ENCODE results near the gene ANKRD61. TPM values are rescaled to one million over a fixed set of nuclear protein-coding genes. Genes with fewer than 3 reads are reported as not detected.

Gene ANKRD61
- total RNA-seq, 4 donors from 2014 or later = 0.28 to 0.36 TPM; not detected in 2

GRCh38 chr7:6026011-6026819 lies 5.0 kb upstream of the ANKRD61 start:
- ATAC-seq (ENCODE audit: low FRiP score) (peak; percentile 77), DNase-seq (ENCODE audit: low spot score) (no peak)
- no peak for TF ChIP-seq CTCF (IDR thresholded peaks at IDR 0.05)

- no peak for ATAC-seq (ENCODE audit: low FRiP score)
- TF ChIP-seq CTCF (IDR thresholded peaks at IDR 0.05) = no peak
- no peak for DNase-seq (ENCODE audit: low spot score)
These were observed 4.3 kb upstream of the ANKRD61 start for GRCh38 chr7:6026820-6027311.

GRCh38 chr7:6027806-6028365 lies 3.3 kb upstream of the ANKRD61 start:
- ATAC-seq (ENCODE audit: low FRiP score) = no peak
- DNase-seq (ENCODE audit: low spot score) = no peak
- TF ChIP-seq CTCF (IDR thresholded peaks at IDR 0.05) = no peak

- DNase-seq (ENCODE audit: low spot score) = no peak
- no peak for TF ChIP-seq CTCF (IDR thresholded peaks at IDR 0.05)
- ATAC-seq (ENCODE audit: low FRiP score) = no peak
These were observed 2.6 kb upstream of the ANKRD61 start for GRCh38 chr7:6028563-6028962.

- ATAC-seq (ENCODE audit: low FRiP score) = no peak
These were observed 391 bp downstream of the ANKRD61 start for GRCh38 chr7:6031567-6031966.

GRCh38 chr7:6032167-6032566 lies 991 bp downstream of the ANKRD61 start:
- TF ChIP-seq CTCF (IDR thresholded peaks at IDR 0.05) = no peak
- DNase-seq (ENCODE audit: low spot score) (no peak), ATAC-seq (ENCODE audit: low FRiP score) (no peak)

More at GRCh38 chr7:6031567-6031966, 391 bp downstream of the ANKRD61 start:
- DNase-seq (ENCODE audit: low spot score) = no peak
- no peak for TF ChIP-seq CTCF (IDR thresholded peaks at IDR 0.05)

GRCh38 chr7:6032641-6033040 lies 1.5 kb downstream of the ANKRD61 start:
- no peak for ATAC-seq (ENCODE audit: low FRiP score)
- TF ChIP-seq CTCF (IDR thresholded peaks at IDR 0.05) = no peak

More at GRCh38 chr7:6032641-6033040, 1.5 kb downstream of the ANKRD61 start:
- no peak for DNase-seq (ENCODE audit: low spot score)

Measured in omental fat pad (tissue), 4 donors.